MM.1S (cell line): ENCODE data around the gene UQCRH.
A peak's percentile ranks its signal among the peaks of the same experiment; 100 is the strongest.

Source experiments
- DNase-seq: peaks from one replicate; pipeline ENCODE4 v3.0.0-alpha.2; 2015
- H2AFZ ChIP-seq: fragments of 300-600 bp; sonication (generic); 2 replicates; pipeline ENCODE4 v1.6.0; 2016; ENCODE audit warnings: antibody characterized with exemption, low read length
- H3F3A ChIP-seq: fragments of 300-600 bp; sonication (generic); 2 replicates; pipeline ENCODE4 v1.6.1; 2016; ENCODE audit warnings: mild to moderate bottlenecking, antibody characterized with exemption, low read length, moderate library complexity, mixed read lengths; ENCODE audit not compliant: insufficient read depth
- H3K27ac ChIP-seq: fragments of 300-600 bp; sonication (generic); 2 replicates; pipeline ENCODE4 v1.5.1; 2016; ENCODE audit warnings: mild to moderate bottlenecking, low read length
- H3K27me3 ChIP-seq: fragments of 300-600 bp; sonication (generic); replicated peaks from 2 replicates; pipeline ENCODE4 v1.6.0; 2016; ENCODE audit warnings: low read length; ENCODE audit not compliant: insufficient read depth
- H3K36me3 ChIP-seq: fragments of 300-600 bp; sonication (generic); replicated peaks from 2 replicates; pipeline ENCODE4 v1.6.1; 2016; ENCODE audit warnings: mild to moderate bottlenecking, low read length, mixed read lengths; ENCODE audit not compliant: insufficient read depth
- H3K4me1 ChIP-seq: fragments of 300-600 bp; sonication (generic); 2 replicates; pipeline ENCODE4 v1.6.1; 2016; ENCODE audit warnings: low read length, mixed read lengths
- H3K4me2 ChIP-seq: fragments of 300-600 bp; sonication (generic); 2 replicates; pipeline ENCODE4 v1.6.0; 2016; ENCODE audit warnings: low read depth, low read length
- H3K4me3 ChIP-seq: fragments of 300-600 bp; sonication (generic); 2 replicates; pipeline ENCODE4 v1.5.1; 2016; ENCODE audit warnings: low read length, mixed read lengths
- H3K79me2 ChIP-seq: fragments of 300-600 bp; sonication (generic); 2 replicates; pipeline ENCODE4 v1.6.1; 2016; ENCODE audit warnings: mixed run types, low read length, mixed read lengths
- H3K9ac ChIP-seq: fragments of 300-600 bp; sonication (generic); 2 replicates; pipeline ENCODE4 v1.6.1; 2016; ENCODE audit warnings: low read length, mixed read lengths
- H3K9me2 ChIP-seq: fragments of 300-600 bp; sonication (generic); replicated peaks from 2 replicates; pipeline ENCODE4 v1.6.1; 2016; ENCODE audit warnings: mild to moderate bottlenecking, low read length, mixed read lengths; ENCODE audit not compliant: insufficient read depth
- H3K9me3 ChIP-seq: fragments of 300-600 bp; sonication (generic); replicated peaks from 2 replicates; pipeline ENCODE4 v1.6.1; 2016; ENCODE audit warnings: mild to moderate bottlenecking, low read length, mixed read lengths; ENCODE audit not compliant: insufficient read depth
- H4K20me1 ChIP-seq: fragments of 300-600 bp; sonication (generic); 2 replicates; pipeline ENCODE4 v1.6.1; 2016; ENCODE audit warnings: mild to moderate bottlenecking, low read length, moderate library complexity, mixed read lengths; ENCODE audit not compliant: insufficient read depth
- EZH2 ChIP-seq: fragments of 300-600 bp; sonication (generic); optimal IDR thresholded peaks from 2 replicates; pipeline ENCODE3; 2017; ENCODE audit warnings: low read depth, mild to moderate bottlenecking, antibody characterized with exemption, low read length, mixed read lengths
- EZH2phosphoT487 ChIP-seq: fragments of 300-600 bp; sonication (generic); IDR thresholded peaks from 2 replicates; pipeline ENCODE4 v1.6.1; 2018; ENCODE audit warnings: antibody characterized with exemption, low read length
- TF ChIP-seq, protein P1 (sequence below): fragments of 300-600 bp; sonication (generic); IDR thresholded peaks from 2 replicates; pipeline ENCODE4 v1.5.1; 2016; ENCODE audit warnings: antibody characterized with exemption, low read length, mixed read lengths

UQCRH gene

DNA sequence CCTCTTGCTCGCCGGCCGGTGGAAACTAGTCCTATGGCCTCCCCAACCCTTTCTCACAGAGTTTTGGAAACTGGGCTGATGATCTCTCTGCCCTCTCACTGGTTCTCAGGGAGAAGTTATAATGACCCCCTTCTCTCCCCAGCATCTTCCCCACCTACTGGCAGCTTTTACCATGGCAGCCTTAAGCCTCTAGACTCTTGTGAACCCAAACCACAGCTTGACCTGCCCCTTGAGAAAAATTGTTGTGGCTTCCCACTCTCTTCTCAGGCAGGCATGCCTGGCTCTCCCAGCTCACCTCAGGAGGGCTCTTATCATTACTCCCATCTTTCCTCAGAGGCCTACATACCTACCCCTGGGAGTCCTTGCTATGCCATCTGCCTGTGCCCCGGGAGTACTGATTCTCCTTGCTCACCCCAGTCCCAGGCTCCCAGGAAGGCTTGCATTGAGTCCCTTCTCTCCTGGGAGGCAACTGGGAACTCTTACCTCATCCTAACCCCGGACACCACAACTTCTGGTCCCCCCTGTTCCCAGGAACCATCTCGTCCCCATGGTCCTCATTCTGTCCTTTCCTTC, 38.7 kb downstream of the UQCRH start:
- peaks cover 3% of the 10 kb centered on the region; the same call in 1 of the 2 replicates for H3K36me3 ChIP-seq
- no peaks in the 10 kb centered on the region for H3K27me3 ChIP-seq
- H3K9me2 ChIP-seq: no peaks in the 10 kb centered on the region
- no peak overlapping the region for H3K27ac ChIP-seq
- no peak overlapping the region for H3K9ac ChIP-seq
- peaks cover 13% of the 10 kb centered on the region for H3K4me1 ChIP-seq
- H3K4me3 ChIP-seq: no peak overlapping the region
- H3F3A ChIP-seq: peaks cover 16% of the 10 kb centered on the region; the same call in 1 of the 2 replicates
- peak; percentile 40 for DNase-seq
- no peak overlapping the region for H2AFZ ChIP-seq
- H3K4me2 ChIP-seq: peak overlapping the region; percentile 99; the same call in 1 of the 2 replicates
- no peaks in the 10 kb centered on the region for H4K20me1 ChIP-seq
- H3K79me2 ChIP-seq: peaks cover 41% of the 10 kb centered on the region
- no peaks in the 10 kb centered on the region for H3K9me3 ChIP-seq
- TF ChIP-seq, protein P1, sequence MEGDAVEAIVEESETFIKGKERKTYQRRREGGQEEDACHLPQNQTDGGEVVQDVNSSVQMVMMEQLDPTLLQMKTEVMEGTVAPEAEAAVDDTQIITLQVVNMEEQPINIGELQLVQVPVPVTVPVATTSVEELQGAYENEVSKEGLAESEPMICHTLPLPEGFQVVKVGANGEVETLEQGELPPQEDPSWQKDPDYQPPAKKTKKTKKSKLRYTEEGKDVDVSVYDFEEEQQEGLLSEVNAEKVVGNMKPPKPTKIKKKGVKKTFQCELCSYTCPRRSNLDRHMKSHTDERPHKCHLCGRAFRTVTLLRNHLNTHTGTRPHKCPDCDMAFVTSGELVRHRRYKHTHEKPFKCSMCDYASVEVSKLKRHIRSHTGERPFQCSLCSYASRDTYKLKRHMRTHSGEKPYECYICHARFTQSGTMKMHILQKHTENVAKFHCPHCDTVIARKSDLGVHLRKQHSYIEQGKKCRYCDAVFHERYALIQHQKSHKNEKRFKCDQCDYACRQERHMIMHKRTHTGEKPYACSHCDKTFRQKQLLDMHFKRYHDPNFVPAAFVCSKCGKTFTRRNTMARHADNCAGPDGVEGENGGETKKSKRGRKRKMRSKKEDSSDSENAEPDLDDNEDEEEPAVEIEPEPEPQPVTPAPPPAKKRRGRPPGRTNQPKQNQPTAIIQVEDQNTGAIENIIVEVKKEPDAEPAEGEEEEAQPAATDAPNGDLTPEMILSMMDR: peak; percentile 45
- no peak for TF ChIP-seq EZH2

DNA sequence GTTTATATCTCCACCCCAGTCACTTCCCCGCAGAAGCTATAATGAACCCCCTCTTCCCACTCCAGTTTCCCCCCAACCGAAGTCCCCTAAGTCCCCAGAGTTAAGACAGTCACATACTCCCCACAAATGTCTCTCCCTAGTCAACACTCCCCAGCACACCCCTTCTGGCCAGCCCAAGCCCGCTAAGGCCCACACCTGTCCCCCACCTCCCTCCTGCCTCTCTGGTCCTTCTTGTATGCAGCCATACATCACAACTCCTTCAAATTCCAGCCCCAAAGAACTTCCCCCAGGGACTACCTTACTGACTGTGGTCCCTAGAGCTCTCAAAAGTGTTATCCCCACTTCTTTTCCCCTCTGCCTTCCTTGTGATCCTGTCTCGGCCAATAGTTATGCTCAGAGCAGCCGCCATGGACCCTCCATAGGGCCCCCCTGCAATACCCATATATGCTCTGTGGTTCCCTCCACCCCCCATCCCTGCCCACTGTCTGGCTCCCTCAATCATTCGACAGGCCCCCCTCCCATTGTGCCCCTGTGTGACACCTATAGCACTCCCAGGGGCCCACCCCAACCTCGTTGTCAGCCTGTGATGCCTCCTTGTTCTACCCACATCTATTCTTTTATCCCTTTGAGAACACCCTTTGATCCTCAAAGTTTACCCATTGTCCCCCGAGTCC, 39.3 kb downstream of the UQCRH start:
- Histone ChIP-seq H3K9me2 (no peaks in the 10 kb centered on the region), H3K36me3 (peaks cover 3% of the 10 kb centered on the region; the same call in 1 of the 2 replicates), H3K4me3 (no peak overlapping the region), H2AFZ (no peak overlapping the region), H4K20me1 (no peaks in the 10 kb centered on the region), H3K4me1 (peaks cover 13% of the 10 kb centered on the region), H3K27ac (no peak overlapping the region), H3K27me3 (no peaks in the 10 kb centered on the region), H3K79me2 (peaks cover 41% of the 10 kb centered on the region), H3K4me2 (no peak overlapping the region), H3K9me3 (no peaks in the 10 kb centered on the region), H3F3A (peaks cover 22% of the 10 kb centered on the region; the same call in 1 of the 2 replicates), H3K9ac (no peak overlapping the region)
- TF ChIP-seq EZH2phosphoT487: no peak
- TF ChIP-seq EZH2: no peak
- TF ChIP-seq, protein P1: no peak
- no peak for DNase-seq

DNA sequence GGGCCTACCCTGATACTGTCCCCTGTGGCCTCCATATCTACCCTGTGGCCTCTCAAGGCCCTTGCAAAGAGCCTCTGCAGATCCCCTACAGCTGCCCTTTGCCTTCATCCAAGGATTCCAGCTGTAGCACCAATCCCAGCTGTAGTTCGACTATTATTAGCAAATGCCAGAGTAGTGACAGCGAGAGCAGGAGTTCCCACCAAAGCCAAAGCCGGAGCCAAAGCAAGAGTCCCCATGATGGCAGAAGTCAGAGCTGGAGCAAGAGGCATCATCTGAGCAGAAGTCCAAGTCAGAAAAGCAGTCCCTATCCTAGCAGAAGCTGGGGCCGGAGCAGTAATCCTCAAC, 39.8 kb downstream of the UQCRH start:
- peaks cover 41% of the 10 kb centered on the region for H3K79me2 ChIP-seq

More for the DNA sequence above, 39.8 kb downstream of the UQCRH start:
- peaks cover 3% of the 10 kb centered on the region; the same call in 1 of the 2 replicates for H3K36me3 ChIP-seq
- H3K4me2 ChIP-seq: no peak overlapping the region
- H4K20me1 ChIP-seq: no peaks in the 10 kb centered on the region
- H3K4me1 ChIP-seq: peaks cover 13% of the 10 kb centered on the region
- H3K27ac ChIP-seq: no peak overlapping the region
- no peak for DNase-seq
- no peak overlapping the region for H3K4me3 ChIP-seq
- H3K9me2 ChIP-seq: no peaks in the 10 kb centered on the region
- no peak overlapping the region for H2AFZ ChIP-seq
- no peak overlapping the region for H3K9ac ChIP-seq
- H3K27me3 ChIP-seq: no peaks in the 10 kb centered on the region
- no peaks in the 10 kb centered on the region for H3K9me3 ChIP-seq
- H3F3A ChIP-seq: peaks cover 22% of the 10 kb centered on the region; the same call in 1 of the 2 replicates
- TF ChIP-seq EZH2phosphoT487 (no peak), EZH2 (no peak)
- TF ChIP-seq, protein P1: no peak
